HepG2 (cell line): ENCODE data around the gene VPS25. TPM values are rescaled to one million over a fixed set of nuclear protein-coding genes. Genes with fewer than 3 reads are reported as not detected.

Source experiments
- TBP ChIP-seq: sonication (generic); formaldehyde crosslinking; IDR thresholded peaks from 2 replicates; pipeline ENCODE4 v1.5.0; 2020; ENCODE audit warnings: missing genetic modification reagents
- ZBTB8A ChIP-seq: sonication (generic); formaldehyde crosslinking; IDR thresholded peaks from 2 replicates; pipeline ENCODE4 v1.4.0; 2020; ENCODE audit warnings: mild to moderate bottlenecking, low read depth, missing genetic modification reagents, borderline replicate concordance
- ZFX ChIP-seq: sonication (generic); formaldehyde crosslinking; IDR thresholded peaks from 2 replicates; pipeline ENCODE4 v1.4.0; 2020; ENCODE audit warnings: mild to moderate bottlenecking, low read depth, missing genetic modification reagents, moderate library complexity
- ZNF496 ChIP-seq: sonication (generic); formaldehyde crosslinking; IDR thresholded peaks from 2 replicates; pipeline ENCODE4 v1.8.1; 2023; ENCODE audit warnings: mild to moderate bottlenecking, moderate library complexity, missing genetic modification reagents; ENCODE audit not compliant: insufficient replicate concordance
- ZNF556 ChIP-seq: sonication (generic); formaldehyde crosslinking; IDR thresholded peaks from 2 replicates; pipeline ENCODE4 v1.4.0; 2020; ENCODE audit warnings: mild to moderate bottlenecking, missing genetic modification reagents, borderline replicate concordance
- ZNF589 ChIP-seq: sonication (generic); formaldehyde crosslinking; conservative IDR thresholded peaks from 2 replicates; pipeline ENCODE4 v1.8.0; 2022; ENCODE audit warnings: mild to moderate bottlenecking, moderate library complexity, missing genetic modification reagents
- ZNF598 ChIP-seq: sonication (generic); formaldehyde crosslinking; IDR thresholded peaks from 2 replicates; pipeline ENCODE4 v1.5.1; 2020; ENCODE audit warnings: mild to moderate bottlenecking, missing genetic modification reagents, borderline replicate concordance
- polyA plus RNA-seq, 8 experiments: library from polyadenylated mRNA; depleted of rRNA in 3 of 8; stranded (reverse) in 7 of 8; unstranded in 1 of 8; fragments of >200 nt; fragmentation: Illumina TruSeq in 4 of 8; extraction: Trizol in 4 of 8; gene quantifications; 2 replicates each; pipeline versions ENCODE4 v1.2.1 to v1.2.3, GENCODE V29; 2011 to 2016; ENCODE audit warnings: low read depth in 4 of 8, missing spikeins in 1 of 8, mixed read lengths in 1 of 8; ENCODE audit not compliant: insufficient read depth in 1 of 8
- total RNA-seq, 5 experiments: library from RNA; depleted of rRNA; stranded (reverse); fragments of >200 nt; fragmentation: Illumina TruSeq; extraction: Trizol; gene quantifications; 2 replicates each; pipeline ENCODE4 v1.2.3, GENCODE V29; 2016; ENCODE audit warnings: low read depth in 1 of 5
- TF ChIP-seq, protein P1 (sequence below): sonication (generic); formaldehyde crosslinking; IDR thresholded peaks from 2 replicates; pipeline ENCODE4 v1.5.1; 2020; ENCODE audit warnings: missing genetic modification reagents, mild to moderate bottlenecking, borderline replicate concordance
- TF ChIP-seq, protein P2 (sequence below): sonication (generic); formaldehyde crosslinking; IDR thresholded peaks from 2 replicates; pipeline ENCODE4 v1.9.0; 2021; ENCODE audit warnings: mild to moderate bottlenecking, missing genetic modification reagents
- TF ChIP-seq, protein P3 (sequence below): sonication (generic); formaldehyde crosslinking; IDR thresholded peaks from 2 replicates; pipeline ENCODE4 v1.5.1; 2020; ENCODE audit warnings: missing genetic modification reagents, mild to moderate bottlenecking, borderline replicate concordance

VPS25 gene
- total and polyA plus RNA-seq, 2 of the 13 experiments (the other 11 are each of a cell fraction or from before 2014, with no cell fraction given) = 161 to 249 TPM

DNA sequence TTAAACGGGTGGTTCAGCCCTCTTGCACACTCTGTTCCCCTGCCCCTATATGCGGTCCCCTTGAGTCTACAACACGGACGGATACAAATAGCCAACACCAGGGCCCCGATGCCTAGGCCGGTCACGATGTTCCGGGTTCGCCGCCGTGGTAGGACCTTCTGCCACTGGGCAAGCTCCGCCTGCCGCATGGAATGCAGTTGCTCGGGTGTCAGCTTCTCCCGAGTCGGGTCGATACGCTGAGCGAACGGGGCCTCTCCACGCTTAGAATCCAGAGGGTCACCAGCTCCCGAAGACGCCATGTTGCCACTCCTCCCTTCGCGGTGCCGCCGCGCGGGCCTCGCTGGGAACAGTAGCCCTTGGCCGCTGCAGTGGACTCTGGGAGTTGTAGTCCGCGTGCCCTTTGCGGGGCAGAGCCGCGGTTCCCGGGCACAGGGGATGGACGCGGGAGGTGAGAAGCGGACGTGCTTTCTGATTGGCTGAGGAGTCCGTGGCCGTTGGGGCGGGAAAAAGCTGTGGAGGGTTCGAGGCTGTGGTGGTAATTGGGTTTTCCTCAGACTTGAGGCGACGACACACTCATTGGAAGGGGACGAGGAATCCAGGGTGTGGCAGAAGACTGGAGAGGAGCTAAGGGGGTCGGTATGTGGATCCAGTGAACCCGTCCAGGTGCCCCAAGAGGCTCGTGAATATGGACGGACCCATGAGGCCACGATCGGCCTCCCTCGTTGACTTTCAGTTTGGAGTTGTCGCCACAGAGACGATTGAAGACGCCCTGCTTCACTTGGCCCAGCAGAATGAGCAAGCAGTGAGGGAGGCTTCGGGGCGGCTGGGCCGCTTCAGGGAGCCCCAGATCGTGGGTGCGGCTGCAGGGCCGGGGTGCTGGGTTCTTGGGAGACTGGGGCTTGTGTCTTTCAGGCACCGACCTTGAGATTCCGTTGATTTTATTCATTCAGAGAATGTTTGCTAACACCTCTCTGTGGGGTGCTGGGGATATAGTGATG lies 25.4 kb downstream of the VPS25 start, which contains the start of the genes CNTD1 and COA3 (continued):
- TF ChIP-seq ZNF556 (CRISPR knock-in tag) (peak; percentile 93; the same call in 1 of the 2 replicates), ZNF589 (CRISPR knock-in tag) (peak; percentile 97), ZNF496 (CRISPR knock-in tag) (no peak), TBP (CRISPR knock-in tag) (no peak), ZFX (CRISPR knock-in tag) (peak; percentile 99), ZBTB8A (no peak), ZNF598 (CRISPR knock-in tag) (peak; percentile 92; the same call in 1 of the 2 replicates)
- TF ChIP-seq, protein P1, sequence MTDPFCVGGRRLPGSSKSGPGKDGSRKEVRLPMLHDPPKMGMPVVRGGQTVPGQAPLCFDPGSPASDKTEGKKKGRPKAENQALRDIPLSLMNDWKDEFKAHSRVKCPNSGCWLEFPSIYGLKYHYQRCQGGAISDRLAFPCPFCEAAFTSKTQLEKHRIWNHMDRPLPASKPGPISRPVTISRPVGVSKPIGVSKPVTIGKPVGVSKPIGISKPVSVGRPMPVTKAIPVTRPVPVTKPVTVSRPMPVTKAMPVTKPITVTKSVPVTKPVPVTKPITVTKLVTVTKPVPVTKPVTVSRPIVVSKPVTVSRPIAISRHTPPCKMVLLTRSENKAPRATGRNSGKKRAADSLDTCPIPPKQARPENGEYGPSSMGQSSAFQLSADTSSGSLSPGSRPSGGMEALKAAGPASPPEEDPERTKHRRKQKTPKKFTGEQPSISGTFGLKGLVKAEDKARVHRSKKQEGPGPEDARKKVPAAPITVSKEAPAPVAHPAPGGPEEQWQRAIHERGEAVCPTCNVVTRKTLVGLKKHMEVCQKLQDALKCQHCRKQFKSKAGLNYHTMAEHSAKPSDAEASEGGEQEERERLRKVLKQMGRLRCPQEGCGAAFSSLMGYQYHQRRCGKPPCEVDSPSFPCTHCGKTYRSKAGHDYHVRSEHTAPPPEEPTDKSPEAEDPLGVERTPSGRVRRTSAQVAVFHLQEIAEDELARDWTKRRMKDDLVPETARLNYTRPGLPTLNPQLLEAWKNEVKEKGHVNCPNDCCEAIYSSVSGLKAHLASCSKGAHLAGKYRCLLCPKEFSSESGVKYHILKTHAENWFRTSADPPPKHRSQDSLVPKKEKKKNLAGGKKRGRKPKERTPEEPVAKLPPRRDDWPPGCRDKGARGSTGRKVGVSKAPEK = peak; percentile 96; the same call in 1 of the 2 replicates
- TF ChIP-seq, protein P2, sequence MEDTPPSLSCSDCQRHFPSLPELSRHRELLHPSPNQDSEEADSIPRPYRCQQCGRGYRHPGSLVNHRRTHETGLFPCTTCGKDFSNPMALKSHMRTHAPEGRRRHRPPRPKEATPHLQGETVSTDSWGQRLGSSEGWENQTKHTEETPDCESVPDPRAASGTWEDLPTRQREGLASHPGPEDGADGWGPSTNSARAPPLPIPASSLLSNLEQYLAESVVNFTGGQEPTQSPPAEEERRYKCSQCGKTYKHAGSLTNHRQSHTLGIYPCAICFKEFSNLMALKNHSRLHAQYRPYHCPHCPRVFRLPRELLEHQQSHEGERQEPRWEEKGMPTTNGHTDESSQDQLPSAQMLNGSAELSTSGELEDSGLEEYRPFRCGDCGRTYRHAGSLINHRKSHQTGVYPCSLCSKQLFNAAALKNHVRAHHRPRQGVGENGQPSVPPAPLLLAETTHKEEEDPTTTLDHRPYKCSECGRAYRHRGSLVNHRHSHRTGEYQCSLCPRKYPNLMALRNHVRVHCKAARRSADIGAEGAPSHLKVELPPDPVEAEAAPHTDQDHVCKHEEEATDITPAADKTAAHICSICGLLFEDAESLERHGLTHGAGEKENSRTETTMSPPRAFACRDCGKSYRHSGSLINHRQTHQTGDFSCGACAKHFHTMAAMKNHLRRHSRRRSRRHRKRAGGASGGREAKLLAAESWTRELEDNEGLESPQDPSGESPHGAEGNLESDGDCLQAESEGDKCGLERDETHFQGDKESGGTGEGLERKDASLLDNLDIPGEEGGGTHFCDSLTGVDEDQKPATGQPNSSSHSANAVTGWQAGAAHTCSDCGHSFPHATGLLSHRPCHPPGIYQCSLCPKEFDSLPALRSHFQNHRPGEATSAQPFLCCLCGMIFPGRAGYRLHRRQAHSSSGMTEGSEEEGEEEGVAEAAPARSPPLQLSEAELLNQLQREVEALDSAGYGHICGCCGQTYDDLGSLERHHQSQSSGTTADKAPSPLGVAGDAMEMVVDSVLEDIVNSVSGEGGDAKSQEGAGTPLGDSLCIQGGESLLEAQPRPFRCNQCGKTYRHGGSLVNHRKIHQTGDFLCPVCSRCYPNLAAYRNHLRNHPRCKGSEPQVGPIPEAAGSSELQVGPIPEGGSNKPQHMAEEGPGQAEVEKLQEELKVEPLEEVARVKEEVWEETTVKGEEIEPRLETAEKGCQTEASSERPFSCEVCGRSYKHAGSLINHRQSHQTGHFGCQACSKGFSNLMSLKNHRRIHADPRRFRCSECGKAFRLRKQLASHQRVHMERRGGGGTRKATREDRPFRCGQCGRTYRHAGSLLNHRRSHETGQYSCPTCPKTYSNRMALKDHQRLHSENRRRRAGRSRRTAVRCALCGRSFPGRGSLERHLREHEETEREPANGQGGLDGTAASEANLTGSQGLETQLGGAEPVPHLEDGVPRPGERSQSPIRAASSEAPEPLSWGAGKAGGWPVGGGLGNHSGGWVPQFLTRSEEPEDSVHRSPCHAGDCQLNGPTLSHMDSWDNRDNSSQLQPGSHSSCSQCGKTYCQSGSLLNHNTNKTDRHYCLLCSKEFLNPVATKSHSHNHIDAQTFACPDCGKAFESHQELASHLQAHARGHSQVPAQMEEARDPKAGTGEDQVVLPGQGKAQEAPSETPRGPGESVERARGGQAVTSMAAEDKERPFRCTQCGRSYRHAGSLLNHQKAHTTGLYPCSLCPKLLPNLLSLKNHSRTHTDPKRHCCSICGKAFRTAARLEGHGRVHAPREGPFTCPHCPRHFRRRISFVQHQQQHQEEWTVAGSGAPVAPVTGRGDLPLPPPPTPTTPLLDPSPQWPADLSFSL (CRISPR knock-in tag) = no peak
- TF ChIP-seq, protein P3, sequence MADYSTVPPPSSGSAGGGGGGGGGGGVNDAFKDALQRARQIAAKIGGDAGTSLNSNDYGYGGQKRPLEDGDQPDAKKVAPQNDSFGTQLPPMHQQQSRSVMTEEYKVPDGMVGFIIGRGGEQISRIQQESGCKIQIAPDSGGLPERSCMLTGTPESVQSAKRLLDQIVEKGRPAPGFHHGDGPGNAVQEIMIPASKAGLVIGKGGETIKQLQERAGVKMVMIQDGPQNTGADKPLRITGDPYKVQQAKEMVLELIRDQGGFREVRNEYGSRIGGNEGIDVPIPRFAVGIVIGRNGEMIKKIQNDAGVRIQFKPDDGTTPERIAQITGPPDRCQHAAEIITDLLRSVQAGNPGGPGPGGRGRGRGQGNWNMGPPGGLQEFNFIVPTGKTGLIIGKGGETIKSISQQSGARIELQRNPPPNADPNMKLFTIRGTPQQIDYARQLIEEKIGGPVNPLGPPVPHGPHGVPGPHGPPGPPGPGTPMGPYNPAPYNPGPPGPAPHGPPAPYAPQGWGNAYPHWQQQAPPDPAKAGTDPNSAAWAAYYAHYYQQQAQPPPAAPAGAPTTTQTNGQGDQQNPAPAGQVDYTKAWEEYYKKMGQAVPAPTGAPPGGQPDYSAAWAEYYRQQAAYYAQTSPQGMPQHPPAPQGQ (CRISPR knock-in tag) = peak; percentile 92
